T1000 (cell line): ENCODE data around the gene PCDHB5.
"Not testable (repeated sequence)": the region's sequence is repeated elsewhere in the genome, so short reads cannot be mapped to it uniquely, and the experiment has no call there.

Experiments
- DNase-seq: peaks from one replicate; lab custom pipeline; 2025; ENCODE audit warnings: mixed read lengths; lab: John Stamatoyannopoulos, UW

The PCDHB5 gene

DNA sequence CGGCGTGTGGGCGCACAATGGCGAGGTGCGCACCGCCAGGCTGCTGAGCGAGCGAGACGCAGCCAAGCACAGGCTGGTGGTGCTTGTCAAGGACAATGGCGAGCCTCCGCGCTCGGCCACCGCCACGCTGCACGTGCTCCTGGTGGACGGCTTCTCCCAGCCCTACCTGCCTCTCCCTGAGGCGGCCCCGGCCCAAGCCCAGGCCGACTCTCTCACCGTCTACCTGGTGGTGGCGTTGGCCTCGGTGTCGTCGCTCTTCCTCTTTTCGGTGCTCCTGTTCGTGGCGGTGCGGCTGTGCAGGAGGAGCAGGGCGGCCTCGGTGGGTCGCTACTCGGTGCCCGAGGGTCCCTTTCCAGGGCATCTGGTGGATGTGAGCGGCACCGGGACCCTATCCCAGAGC lies 17.1 kb downstream of the PCDHB5 start:
- not testable (repeated sequence) for DNase-seq

DNA sequence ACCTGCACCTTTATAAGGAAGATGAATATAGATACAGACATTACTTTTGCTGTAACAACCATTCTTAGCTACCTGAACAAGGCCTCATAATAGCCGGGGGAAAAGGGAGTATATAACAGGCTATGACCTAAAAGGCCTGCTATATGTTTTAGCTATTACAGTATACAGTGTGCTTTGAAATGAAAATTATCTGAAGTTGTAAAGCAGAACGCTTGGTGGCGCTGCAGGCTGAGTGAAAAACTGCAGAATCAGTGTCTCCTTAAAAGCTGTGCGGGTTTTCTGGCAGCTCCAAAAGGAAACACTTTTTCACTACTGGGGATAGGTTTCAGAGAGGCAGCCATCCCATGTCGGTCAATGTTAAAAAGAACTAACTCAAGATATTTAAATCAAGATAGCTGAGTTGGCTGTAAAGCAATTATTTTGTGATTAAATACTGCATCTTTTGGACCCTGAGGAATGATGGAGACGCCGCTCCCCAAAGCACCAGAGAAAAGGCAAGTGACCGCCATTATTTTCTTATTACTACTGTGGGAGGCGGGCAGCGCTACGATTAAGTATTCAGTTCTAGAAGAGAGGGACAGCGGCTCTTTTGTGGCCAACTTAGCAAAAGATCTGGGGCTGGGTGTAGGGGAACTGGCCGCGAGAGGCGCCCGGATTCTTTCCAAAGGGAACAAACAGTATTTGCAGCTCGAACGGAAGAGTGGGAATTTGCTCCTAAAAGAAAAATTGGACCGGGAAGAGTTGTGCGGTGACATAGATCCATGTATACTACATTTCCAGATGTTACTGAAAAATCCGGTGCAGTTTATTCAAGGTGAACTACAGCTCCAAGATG lies 20.8 kb downstream of the PCDHB5 start:
- no peak for DNase-seq

DNA sequence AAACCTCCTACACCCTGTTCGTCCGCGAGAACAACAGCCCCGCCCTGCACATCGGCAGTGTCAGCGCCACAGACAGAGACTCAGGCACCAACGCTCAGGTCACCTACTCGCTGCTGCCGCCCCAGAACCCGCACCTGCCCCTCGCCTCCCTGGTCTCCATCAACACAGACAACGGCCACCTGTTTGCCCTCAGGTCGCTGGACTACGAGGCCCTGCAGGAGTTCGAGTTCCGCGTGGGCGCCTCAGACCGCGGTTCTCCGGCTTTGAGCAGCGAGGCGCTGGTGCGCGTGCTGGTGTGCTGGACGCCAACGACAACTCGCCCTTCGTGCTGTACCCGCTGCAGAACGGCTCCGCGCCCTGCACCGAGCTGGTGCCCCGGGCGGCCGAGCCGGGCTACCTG lies 22.4 kb downstream of the PCDHB5 start:
- DNase-seq, result not testable (repeated sequence)

DNA sequence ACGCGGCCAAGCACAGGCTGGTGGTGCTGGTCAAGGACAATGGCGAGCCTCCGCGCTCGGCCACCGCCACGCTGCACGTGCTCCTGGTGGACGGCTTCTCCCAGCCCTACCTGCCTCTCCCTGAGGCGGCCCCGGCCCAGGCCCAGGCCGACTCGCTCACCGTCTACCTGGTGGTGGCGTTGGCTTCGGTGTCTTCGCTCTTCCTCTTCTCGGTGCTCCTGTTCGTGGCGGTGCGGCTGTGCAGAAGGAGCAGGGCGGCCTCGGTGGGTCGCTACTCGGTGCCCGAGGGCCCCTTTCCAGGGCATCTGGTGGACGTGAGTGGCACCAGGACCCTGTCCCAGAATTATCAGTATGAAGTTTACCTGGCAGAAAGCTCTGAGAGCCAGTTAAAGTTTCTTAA lies 22.9 kb downstream of the PCDHB5 start:
- DNase-seq, result not testable (repeated sequence)

DNA sequence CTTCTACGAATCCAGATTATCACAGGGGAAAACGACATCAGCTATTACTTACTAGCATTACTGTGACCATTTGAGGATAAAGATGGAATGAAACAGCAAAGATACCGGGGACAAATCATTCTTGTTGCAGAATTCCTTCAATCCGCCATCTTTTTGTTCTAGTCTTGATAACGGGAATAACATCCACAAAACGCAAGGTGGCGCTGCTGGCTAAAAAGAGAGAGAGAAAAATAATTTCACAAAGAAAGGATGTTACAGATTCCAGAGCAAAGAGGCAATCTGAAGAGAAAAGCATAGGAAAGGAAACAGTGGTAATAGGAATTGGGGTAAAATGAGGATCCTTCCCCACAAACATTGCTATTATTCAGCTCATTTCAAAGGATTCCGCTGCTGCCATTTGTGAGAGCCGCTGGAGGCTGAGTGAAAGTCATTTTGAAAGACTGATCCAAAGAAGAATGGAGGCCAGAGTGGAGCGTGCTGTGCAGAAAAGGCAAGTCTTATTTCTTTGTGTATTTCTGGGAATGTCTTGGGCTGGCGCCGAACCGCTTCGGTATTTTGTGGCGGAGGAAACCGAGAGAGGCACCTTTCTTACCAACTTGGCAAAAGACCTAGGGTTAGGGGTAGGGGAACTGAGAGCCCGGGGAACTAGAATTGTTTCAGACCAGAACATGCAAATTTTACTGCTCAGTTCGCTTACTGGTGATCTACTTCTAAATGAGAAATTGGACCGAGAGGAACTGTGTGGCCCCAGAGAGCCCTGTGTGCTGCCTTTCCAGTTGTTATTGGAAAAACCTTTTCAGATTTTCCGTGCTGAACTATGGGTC lies 37.6 kb downstream of the PCDHB5 start, which contains the start of gene PCDHB7:
PCDHB7 (plus strand) TSS at position 264 of the 824 bp plus-strand sequence; CDS start at position 456, 192 bp downstream.
- peak; percentile 16 for DNase-seq

DNA sequence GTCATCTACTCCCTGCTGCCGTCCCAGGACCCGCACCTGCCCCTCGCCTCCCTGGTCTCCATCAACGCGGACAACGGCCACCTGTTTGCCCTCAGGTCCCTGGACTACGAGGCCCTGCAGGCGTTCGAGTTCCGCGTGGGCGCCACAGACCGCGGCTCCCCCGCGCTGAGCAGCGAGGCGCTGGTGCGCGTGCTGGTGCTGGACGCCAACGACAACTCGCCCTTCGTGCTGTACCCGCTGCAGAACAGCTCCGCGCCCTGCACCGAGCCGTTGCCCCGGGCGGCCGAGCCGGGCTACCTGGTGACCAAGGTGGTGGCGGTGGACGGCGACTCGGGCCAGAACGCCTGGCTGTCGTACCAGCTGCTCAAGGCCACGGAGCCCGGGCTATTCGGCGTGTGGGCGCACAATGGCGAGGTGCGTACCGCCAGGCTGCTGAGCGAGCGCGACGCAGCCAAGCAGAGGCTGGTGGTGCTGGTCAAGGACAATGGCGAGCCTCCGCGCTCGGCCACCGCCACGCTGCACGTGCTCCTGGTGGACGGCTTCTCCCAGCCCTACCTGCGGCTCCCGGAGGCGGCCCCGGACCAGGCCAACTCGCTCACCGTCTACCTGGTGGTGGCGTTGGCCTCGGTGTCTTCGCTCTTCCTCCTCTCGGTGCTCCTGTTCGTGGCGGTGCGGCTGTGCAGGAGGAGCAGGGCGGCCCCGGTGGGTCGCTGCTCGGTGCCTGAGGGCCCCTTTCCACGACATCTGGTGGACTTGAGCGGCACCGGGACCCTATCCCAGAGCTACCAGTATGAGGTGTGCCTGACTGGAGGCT lies 39.5 kb downstream of the PCDHB5 start:
- not testable (repeated sequence) for DNase-seq

DNA sequence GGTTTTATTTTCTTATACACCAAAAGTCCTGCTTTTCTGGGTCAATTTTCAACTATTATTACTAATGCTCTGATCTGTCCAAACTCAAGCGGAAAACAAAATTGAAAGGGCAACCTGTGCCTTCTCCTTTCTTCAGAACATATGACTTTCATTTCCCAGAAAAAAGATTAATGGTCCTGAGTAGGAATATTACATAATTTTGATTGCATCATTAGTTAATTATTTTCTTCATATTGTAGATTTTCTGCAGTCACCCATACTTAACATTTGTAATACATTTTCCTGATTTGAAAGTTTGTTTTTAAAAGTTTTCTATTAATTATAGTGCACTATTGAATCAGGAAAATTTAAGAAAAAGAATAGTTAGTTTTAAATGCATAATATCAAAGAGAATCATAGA lies 40.9 kb downstream of the PCDHB5 start:
- no peak for DNase-seq

DNA sequence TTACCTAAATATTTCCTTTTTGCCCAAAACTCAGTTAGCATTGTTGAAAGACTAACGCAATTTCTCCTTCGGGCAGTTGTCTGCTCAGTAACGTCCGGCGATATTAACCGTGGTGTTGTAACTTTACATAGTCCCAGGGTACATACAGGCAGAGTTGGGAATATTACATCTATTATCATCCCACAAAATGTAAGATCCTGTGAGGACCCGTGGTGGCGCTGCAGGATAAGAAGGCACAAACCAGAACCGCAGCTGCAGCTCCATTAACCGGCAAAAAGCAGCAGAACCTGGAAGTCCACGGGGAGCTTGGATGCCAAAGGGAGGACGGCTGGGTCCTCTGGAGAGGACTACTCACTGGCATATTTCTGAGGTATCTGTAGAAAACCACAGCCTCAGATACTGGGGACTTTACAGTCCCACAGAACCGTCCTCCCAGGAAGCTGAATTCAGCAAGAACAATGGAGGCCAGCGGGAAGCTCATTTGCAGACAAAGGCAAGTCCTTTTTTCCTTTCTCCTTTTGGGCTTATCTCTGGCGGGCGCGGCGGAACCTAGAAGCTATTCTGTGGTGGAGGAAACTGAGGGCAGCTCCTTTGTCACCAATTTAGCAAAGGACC lies 42.7 kb downstream of the PCDHB5 start, which contains the start of gene PCDHB8:
PCDHB8 (plus strand) TSS at position 214 of the 615 bp plus-strand sequence; CDS start at position 459, 245 bp downstream.
- not testable (repeated sequence) for DNase-seq

DNA sequence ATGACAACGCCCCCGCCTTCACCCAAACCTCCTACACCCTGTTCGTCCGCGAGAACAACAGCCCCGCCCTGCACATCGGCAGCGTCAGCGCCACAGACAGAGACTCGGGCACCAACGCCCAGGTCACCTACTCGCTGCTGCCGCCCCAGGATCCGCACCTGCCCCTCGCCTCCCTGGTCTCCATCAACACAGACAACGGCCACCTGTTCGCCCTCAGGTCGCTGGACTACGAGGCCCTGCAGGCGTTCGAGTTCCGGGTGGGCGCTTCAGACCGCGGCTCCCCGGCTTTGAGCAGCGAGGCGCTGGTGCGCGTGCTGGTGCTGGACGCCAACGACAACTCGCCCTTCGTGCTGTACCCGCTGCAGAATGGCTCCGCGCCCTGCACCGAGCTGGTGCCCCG lies 44.4 kb downstream of the PCDHB5 start:
- not testable (repeated sequence) for DNase-seq

DNA sequence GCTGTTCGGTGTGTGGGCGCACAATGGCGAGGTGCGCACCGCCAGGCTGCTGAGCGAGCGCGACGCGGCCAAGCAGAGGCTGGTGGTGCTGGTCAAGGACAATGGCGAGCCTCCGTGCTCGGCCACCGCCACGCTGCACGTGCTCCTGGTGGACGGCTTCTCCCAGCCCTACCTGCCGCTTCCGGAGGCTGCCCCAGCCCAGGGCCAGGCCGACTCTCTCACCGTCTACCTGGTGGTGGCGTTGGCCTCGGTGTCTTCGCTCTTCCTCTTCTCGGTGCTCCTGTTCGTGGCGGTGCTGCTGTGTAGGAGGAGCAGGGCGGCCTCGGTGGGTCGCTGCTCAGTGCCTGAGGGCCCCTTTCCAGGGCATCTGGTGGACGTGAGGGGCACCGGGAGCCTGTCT lies 44.9 kb downstream of the PCDHB5 start:
- not testable (repeated sequence) for DNase-seq

DNA sequence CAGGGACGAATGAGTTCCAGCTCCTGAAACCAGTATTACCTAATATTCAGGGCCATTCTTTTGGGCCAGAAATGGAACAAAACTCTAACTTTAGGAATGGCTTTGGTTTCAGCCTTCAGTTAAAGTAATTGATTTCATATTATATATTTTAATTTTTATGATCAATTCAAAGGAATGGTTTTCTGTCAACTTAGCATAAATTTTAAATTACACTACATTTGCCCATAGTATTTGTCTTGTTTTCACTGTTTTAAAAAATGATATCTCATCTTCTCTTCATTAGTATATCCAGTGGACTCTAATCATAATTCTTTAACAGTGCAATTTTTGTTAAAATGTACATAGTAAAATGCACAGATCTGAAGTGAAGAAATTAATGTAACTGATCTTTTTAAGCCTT lies 45.3 kb downstream of the PCDHB5 start:
- no peak for DNase-seq

DNA sequence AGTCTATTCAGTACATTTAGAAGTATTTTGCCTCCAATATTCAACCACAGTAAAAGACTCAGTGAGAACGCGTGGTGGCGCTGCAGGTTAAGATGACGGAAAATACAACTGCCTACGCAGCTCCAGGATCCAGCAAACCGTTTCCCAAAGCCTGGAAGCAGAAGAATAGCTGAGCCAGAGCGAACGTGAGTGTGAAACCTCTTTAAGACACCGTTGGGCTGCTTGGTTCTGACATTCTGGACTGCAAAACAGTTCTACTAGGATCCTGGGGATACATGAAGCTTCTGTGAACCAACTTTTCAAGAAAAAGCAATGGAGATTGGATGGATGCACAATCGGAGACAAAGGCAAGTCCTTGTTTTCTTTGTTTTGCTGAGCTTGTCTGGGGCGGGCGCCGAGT lies 47.2 kb downstream of the PCDHB5 start, which contains the start of gene PCDHB16:
PCDHB16 (plus strand) TSS at position 140 of the 400 bp plus-strand sequence; CDS start at position 313, 173 bp downstream.
- DNase-seq, result peak; percentile 70

DNA sequence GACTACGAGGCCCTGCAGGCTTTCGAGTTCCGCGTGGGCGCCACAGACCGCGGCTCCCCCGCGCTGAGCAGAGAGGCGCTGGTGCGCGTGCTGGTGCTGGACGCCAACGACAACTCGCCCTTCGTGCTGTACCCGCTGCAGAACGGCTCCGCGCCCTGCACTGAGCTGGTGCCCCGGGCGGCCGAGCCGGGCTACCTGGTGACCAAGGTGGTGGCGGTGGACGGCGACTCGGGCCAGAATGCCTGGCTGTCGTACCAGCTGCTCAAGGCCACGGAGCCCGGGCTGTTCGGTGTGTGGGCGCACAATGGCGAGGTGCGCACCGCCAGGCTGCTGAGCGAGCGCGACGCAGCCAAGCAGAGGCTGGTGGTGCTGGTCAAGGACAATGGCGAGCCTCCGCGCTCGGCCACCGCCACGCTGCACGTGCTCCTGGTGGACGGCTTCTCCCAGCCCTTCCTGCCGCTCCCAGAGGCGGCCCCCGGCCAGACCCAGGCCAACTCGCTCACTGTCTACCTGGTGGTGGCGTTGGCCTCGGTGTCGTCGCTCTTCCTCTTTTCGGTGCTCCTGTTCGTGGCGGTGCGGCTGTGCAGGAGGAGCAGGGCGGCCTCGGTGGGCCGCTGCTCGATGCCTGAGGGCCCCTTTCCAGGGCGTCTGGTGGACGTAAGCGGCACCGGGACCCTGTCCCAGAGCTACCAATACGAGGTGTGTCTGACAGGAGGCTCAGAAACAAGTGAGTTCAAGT lies 49.3 kb downstream of the PCDHB5 start:
- not testable (repeated sequence) for DNase-seq

DNA sequence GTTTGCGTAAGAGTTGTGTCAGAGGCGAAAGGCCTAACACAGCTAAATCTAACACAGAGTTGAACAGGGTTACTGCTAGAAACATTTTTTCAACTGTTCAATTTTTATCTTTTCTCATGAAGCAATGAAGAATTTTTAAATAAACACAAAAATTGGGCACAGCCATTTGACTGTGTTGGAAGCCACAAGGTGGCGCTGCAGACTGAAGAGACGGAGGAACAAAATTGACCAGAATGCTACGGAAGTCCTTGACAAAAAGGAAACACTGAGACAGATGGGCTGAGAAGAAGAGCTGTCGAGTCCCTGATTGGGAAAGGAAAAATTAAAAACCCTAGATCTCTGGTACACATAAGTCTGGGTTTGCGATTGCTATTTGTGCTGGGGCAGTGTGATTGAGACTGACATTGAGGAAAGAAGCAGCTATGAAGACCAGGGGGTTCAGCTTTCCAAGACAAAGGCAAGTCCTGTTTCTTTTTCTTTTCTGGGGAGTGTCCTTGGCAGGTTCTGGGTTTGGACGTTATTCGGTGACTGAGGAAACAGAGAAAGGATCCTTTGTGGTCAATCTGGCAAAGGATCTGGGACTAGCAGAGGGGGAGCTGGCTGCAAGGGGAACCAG lies 52.0 kb downstream of the PCDHB5 start, which contains the start of gene PCDHB9:
PCDHB9 (plus strand) TSS at position 265 of the 616 bp plus-strand sequence; CDS start at position 423, 158 bp downstream.
- DNase-seq, result no peak
